GM19468 (cell line): ENCODE data around the gene FYCO1.

Experiments used
- ATAC-seq: cut with Tn5 transposase; IDR thresholded peaks from one replicate; pipeline ENCODE4 v1.9.1; 2021; ENCODE audit warnings: mild to moderate bottlenecking, moderate library complexity, moderate number of reproducible peaks; ENCODE audit not compliant: unreplicated experiment; ENCODE audit errors: extremely low read depth

The FYCO1 gene

DNA sequence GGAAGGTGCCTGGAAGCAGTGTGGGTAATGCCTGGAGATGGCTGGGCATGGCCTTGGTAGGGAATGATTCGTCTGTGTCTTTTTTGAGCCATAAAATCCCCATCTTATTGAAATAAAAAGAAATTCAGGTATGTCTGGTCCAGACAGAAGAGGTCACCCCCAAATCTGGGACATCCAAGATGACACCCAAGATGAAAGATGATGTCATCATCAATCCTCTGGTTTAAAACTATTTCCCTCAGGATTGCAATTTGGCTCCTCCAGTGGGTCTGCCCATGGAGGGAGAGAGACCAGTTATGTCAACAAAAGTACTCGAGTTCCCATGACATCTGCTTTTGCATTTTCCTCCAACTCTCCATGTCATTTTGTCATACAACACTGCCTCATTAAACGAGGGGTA is 126.0 kb downstream of the FYCO1 start:
- ATAC-seq = no peak

DNA sequence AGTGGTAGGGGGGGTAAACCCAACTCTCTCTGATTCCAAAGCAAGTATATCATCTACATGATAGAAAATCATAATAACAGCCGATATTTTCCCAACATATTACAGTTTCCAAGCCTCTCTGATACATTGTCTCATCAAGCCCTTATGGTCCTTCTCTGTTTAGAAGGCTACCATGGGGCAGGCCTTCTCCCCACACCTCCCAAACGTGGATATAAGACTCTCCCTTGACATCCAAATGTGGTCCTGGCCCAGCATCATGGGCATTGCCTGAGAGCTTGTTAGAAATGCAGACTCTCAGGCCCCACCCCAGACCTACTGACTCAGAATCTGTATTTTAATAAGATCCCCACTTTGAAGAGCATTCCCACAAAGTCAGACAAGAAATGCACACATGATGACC is 127.0 kb downstream of the FYCO1 start:
- ATAC-seq = no peak

DNA sequence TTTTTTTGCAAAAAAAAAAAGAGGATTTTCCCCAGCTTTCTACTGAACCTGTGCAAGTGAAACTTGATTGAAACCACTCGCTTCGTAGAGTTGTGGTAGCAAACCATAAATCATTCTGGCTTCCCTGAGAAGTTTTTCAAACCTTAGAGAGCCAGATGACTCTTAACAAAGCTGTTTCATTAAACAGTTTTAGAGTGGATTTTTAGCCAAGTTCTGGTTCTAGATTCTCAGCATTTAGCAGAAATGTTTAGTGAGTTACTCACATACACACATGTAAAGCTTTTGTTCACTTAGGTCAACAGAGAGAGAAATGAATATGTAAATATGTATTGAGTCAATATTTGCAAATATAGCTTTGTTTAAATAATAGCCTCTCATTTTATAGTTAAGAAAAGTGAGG is 127.4 kb downstream of the FYCO1 start:
- no peak for ATAC-seq
